HCT116 (cell line): ENCODE results near the gene IFIT3. TPM values are rescaled to one million over a fixed set of nuclear protein-coding genes. Genes with fewer than 3 reads are reported as not detected.

Experiments
- ATAC-seq: fragments of 200-7000 bp; cut with Tn5 transposase; 2 replicates; pipeline ENCODE4 v1.9.1; 2020; ENCODE audit warnings: mild to moderate bottlenecking, moderate library complexity
- BruUV-seq: library from RNA; stranded (reverse); fragments of 400-500 nt; replicated peaks from 2 replicates; lab custom pipeline; 2021; lab: Mats Ljungman, UMichigan
- CTCF ChIA-PET: fragments of 300-600 bp; sonication (Branson Sonifier 250); formaldehyde crosslinking; loops from one replicate; lab custom pipeline; 2021; ENCODE audit warnings: antibody characterized with exemption; lab: Charles Lee
- POLR2A ChIA-PET: fragments of 300-600, 350-600 bp; sonication (Branson Sonifier 250); formaldehyde crosslinking; loops from one replicate; lab custom pipeline; 2021; ENCODE audit warnings: antibody characterized with exemption; lab: Charles Lee
- RAD21 ChIA-PET, 2 experiments: fragments of 300-600 bp; sonication (Branson Sonifier 250); formaldehyde crosslinking; loops; one replicate each; lab custom pipeline; 2023; ENCODE audit warnings: low total read pairs in 2 of 2; ENCODE audit not compliant: uncharacterized antibody in 2 of 2, unreplicated experiment in 2 of 2, low non-redundant PET in 1 of 2; lab: Charles Lee
- DNase-seq: peaks from one replicate; pipeline ENCODE4 v3.0.0-alpha.2; 2010; ENCODE audit warnings: low read depth, low spot score
- H2AFZ ChIP-seq: fragments of 200-600 bp; shearing (Covaris generic), sonication (generic); 2 replicates; pipeline ENCODE4 v1.6.1; 2017; ENCODE audit warnings: low read depth, mixed run types, mixed read lengths, antibody characterized with exemption, low read length; ENCODE audit not compliant: poor library complexity, severe bottlenecking
- H3K27ac ChIP-seq: 2 replicates; pipeline ENCODE4 v1.5.1; 2012; ENCODE audit warnings: low read depth, low read length
- H3K27me3 ChIP-seq: fragments of 200-600 bp; sonication (generic); 2 replicates; pipeline ENCODE4 v1.6.1; 2016; ENCODE audit warnings: mixed run types, low read length, mixed read lengths; ENCODE audit not compliant: insufficient read depth
- H3K36me3 ChIP-seq, 2 experiments: fragments of 200-500 bp in 1 of 2; fragments of 200-600 bp in 1 of 2; sonication (Bioruptor generic) in 1 of 2; sonication (generic) in 1 of 2; 2 replicates each; pipeline versions ENCODE4 v1.5.1 to v1.6.1; 2014 to 2016; ENCODE audit warnings: low read length in 2 of 2, inconsistent platforms in 1 of 2, mixed read lengths in 1 of 2, mixed run types in 1 of 2; ENCODE audit not compliant: insufficient read depth in 2 of 2, control insufficient read depth in 1 of 2
- H3K4me1 ChIP-seq, 2 experiments: fragments of 200-600 bp in 1 of 2; sonication (generic) in 1 of 2; 2 replicates each; pipeline versions ENCODE4 v1.5.1 to v1.6.1; 2012 to 2017; ENCODE audit warnings: low read length in 2 of 2, inconsistent platforms in 1 of 2, mild to moderate bottlenecking in 1 of 2, mixed read lengths in 1 of 2, mixed run types in 1 of 2, moderate library complexity in 1 of 2; ENCODE audit not compliant: insufficient read depth in 2 of 2, control insufficient read depth in 1 of 2
- H3K4me2 ChIP-seq: fragments of 200-600 bp; sonication (generic); 2 replicates; pipeline ENCODE4 v1.6.1; 2017; ENCODE audit warnings: mixed run types, low read length, mixed read lengths
- H3K4me3 ChIP-seq, 2 experiments: fragments of 200-600 bp in 1 of 2; sonication (generic) in 1 of 2; replicated peaks in 1 of 2; 2 replicates each; pipeline ENCODE4 v1.5.1; 2011 to 2016; ENCODE audit warnings: low read length in 2 of 2, control low read depth in 1 of 2, low read depth in 1 of 2, mild to moderate bottlenecking in 1 of 2, mixed read lengths in 1 of 2, mixed run types in 1 of 2
- H3K79me2 ChIP-seq: fragments of 200-600 bp; sonication (generic); 2 replicates; pipeline ENCODE4 v1.6.1; 2017; ENCODE audit warnings: mild to moderate bottlenecking, mixed run types, low read length, moderate library complexity, mixed read lengths; ENCODE audit not compliant: insufficient read depth
- H3K9ac ChIP-seq: fragments of 200-600 bp; sonication (generic); 2 replicates; pipeline ENCODE4 v1.6.1; 2016; ENCODE audit warnings: low read length, mixed read lengths
- H3K9me2 ChIP-seq: fragments of 200-600 bp; sonication (generic), shearing (Covaris generic); 2 replicates; pipeline ENCODE4 v1.6.1; 2017; ENCODE audit warnings: mixed run types, mild to moderate bottlenecking, moderate library complexity; ENCODE audit not compliant: insufficient read depth
- H3K9me3 ChIP-seq, 2 experiments: fragments of 200-500 bp in 1 of 2; fragments of 200-600 bp in 1 of 2; sonication (Bioruptor generic) in 1 of 2; sonication (generic) in 1 of 2; 2 replicates each; pipeline ENCODE4 v1.6.1; 2014 to 2017; ENCODE audit warnings: low read length in 2 of 2, mixed read lengths in 2 of 2, inconsistent platforms in 1 of 2, low read depth in 1 of 2, mild to moderate bottlenecking in 1 of 2, mixed run types in 1 of 2, moderate library complexity in 1 of 2; ENCODE audit not compliant: control insufficient read depth in 1 of 2, insufficient read depth in 1 of 2
- H4K20me1 ChIP-seq: fragments of 200-600 bp; sonication (generic), shearing (Covaris generic); 2 replicates; pipeline ENCODE4 v1.6.1; 2017; ENCODE audit warnings: mixed run types, mild to moderate bottlenecking, moderate library complexity; ENCODE audit not compliant: insufficient read depth
- ATF3 ChIP-seq: IDR thresholded peaks from 2 replicates; pipeline ENCODE4 v1.6.1; 2012
- CTCF ChIP-seq, 3 experiments: fragments of 200-600 bp in 1 of 3; sonication (generic) in 1 of 3; IDR thresholded peaks in 2 of 3; conservative IDR thresholded peaks in 1 of 3; 2 replicates each; pipeline ENCODE4 v1.5.1; 2012 to 2017; ENCODE audit warnings: low read depth in 2 of 3, low read length in 2 of 3, antibody characterized with exemption in 1 of 3, borderline replicate concordance in 1 of 3, control low read depth in 1 of 3, mild to moderate bottlenecking in 1 of 3, mixed read lengths in 1 of 3, mixed run types in 1 of 3, moderate library complexity in 1 of 3; ENCODE audit not compliant: insufficient read depth in 1 of 3
- EGR1 ChIP-seq: IDR thresholded peaks from 2 replicates; pipeline ENCODE4 v1.6.1; 2012; ENCODE audit warnings: low read depth
- ELF1 ChIP-seq: IDR thresholded peaks from 2 replicates; pipeline ENCODE4 v1.6.1; 2012; ENCODE audit warnings: low read depth, borderline replicate concordance
- FOSL1 ChIP-seq: IDR thresholded peaks from 2 replicates; pipeline ENCODE4 v1.6.1; 2012; ENCODE audit warnings: low read depth
- JUND ChIP-seq: IDR thresholded peaks from 2 replicates; pipeline ENCODE4 v1.6.1; 2012
- MAX ChIP-seq: IDR thresholded peaks from 2 replicates; pipeline ENCODE4 v1.6.1; 2012
- POLR2A ChIP-seq: IDR thresholded peaks from 2 replicates; pipeline ENCODE4 v1.7.0; 2011; ENCODE audit warnings: borderline replicate concordance; ENCODE audit not compliant: insufficient read depth, insufficient read length; ENCODE audit errors: extremely low read depth
- POLR2AphosphoS5 ChIP-seq: IDR thresholded peaks from 2 replicates; pipeline ENCODE4 v1.6.1; 2011; ENCODE audit warnings: mild to moderate bottlenecking, low read depth, low read length, moderate library complexity
- RAD21 ChIP-seq: IDR thresholded peaks from 2 replicates; pipeline ENCODE4 v1.6.1; 2012; ENCODE audit warnings: low read depth, mild to moderate bottlenecking
- SIN3A ChIP-seq: IDR thresholded peaks from 2 replicates; pipeline ENCODE4 v1.6.1; 2012; ENCODE audit warnings: low read depth
- SP1 ChIP-seq: IDR thresholded peaks from 2 replicates; pipeline ENCODE4 v1.6.1; 2012; ENCODE audit warnings: low read depth
- SRF ChIP-seq: IDR thresholded peaks from 2 replicates; pipeline ENCODE4 v1.6.1; 2012; ENCODE audit warnings: low read depth
- TCF7L2 ChIP-seq: IDR thresholded peaks from 2 replicates; pipeline ENCODE4 v1.7.0; 2011; ENCODE audit warnings: borderline replicate concordance, inconsistent platforms; ENCODE audit not compliant: insufficient read depth, insufficient read length; ENCODE audit errors: extremely low read depth
- ZBTB33 ChIP-seq: IDR thresholded peaks from 2 replicates; pipeline ENCODE4 v1.6.1; 2011; ENCODE audit warnings: mild to moderate bottlenecking, low read length, moderate library complexity; ENCODE audit not compliant: insufficient replicate concordance; ENCODE audit errors: extremely low read depth
- ZFX ChIP-seq: fragments of 450-650 bp; IDR thresholded peaks from 2 replicates; pipeline ENCODE4 v1.6.1; 2017
- ZNF274 ChIP-seq: fragments of 200-500 bp; sonication (Bioruptor generic); IDR thresholded peaks from 2 replicates; pipeline ENCODE4 v1.6.1; 2014; ENCODE audit warnings: mild to moderate bottlenecking, low read depth, low read length, inconsistent platforms
- intact Hi-C: fragments of 100-400 bp; cut with micrococcal nuclease; formaldehyde crosslinking; loops from 2 replicates; pipeline ENCODE4 v1.10.0; 2022
- total RNA-seq: library from RNA; stranded (reverse); gene quantifications from one replicate; pipeline ENCODE4 v1.2.1, GENCODE V29; 2021; ENCODE audit not compliant: unreplicated experiment

The IFIT3 gene
- total RNA-seq, 1 experiment from 2014 or later: 1.1 TPM

- H3K9ac ChIP-seq: no peak overlapping the region
- ATAC-seq: no peak
- intact Hi-C loops: no loop called here
- BruUV-seq: no TSS peak
- ChIA-PET POLR2A (interaction anchor here (1.3 kb wide), 1 partner anchor 16 kb away, joined by 3 read pairs; the partner anchor contains the start of gene IFIT3), RAD21 (no interaction called here), CTCF (no interaction called here)
- no peaks in the 10 kb centered on the region for H3K4me1 ChIP-seq
- no peaks in the 10 kb centered on the region for H3K36me3 ChIP-seq
- H3K9me2 ChIP-seq: no peaks in the 10 kb centered on the region
- H4K20me1 ChIP-seq: no peaks in the 10 kb centered on the region
- DNase-seq: no peak
- H3K9me3 ChIP-seq: no peaks in the 10 kb centered on the region
- H3K27me3 ChIP-seq: no peaks in the 10 kb centered on the region
- no peak overlapping the region for H3K4me3 ChIP-seq
- no peaks in the 10 kb centered on the region for H3K79me2 ChIP-seq
- no peak overlapping the region for H3K4me2 ChIP-seq
- no peak overlapping the region for H3K27ac ChIP-seq
- TF ChIP-seq MAX (no peak), POLR2AphosphoS5 (no peak), FOSL1 (no peak), POLR2A (no peak)
- no peak overlapping the region for H2AFZ ChIP-seq
Measured at GRCh38 chr10:89343089-89343767, 15.4 kb downstream of the IFIT3 start.

- Histone ChIP-seq H3K9me2 (no peaks in the 10 kb centered on the region), H4K20me1 (no peaks in the 10 kb centered on the region), H3K27ac (no peak overlapping the region), H3K9ac (no peak overlapping the region), H3K27me3 (no peaks in the 10 kb centered on the region), H3K4me1 (no peaks in the 10 kb centered on the region), H3K9me3 (no peaks in the 10 kb centered on the region), H3K79me2 (no peaks in the 10 kb centered on the region), H3K4me3 (no peak overlapping the region), H3K36me3 (no peaks in the 10 kb centered on the region), H2AFZ (no peak overlapping the region), H3K4me2 (no peak overlapping the region)
- ChIA-PET POLR2A (interaction anchor here (1.3 kb wide), 1 partner anchor 17 kb away, joined by 3 read pairs; the partner anchor contains the start of gene IFIT3), CTCF (no interaction called here), RAD21 (no interaction called here)
- intact Hi-C loops: no loop called here
- no peak for DNase-seq
- no TSS peak for BruUV-seq
- ATAC-seq: no peak
- no peak for TF ChIP-seq ELF1
- TF ChIP-seq JUND: no peak
- TF ChIP-seq ZNF274: no peak
- TF ChIP-seq TCF7L2: no peak
- no peak for TF ChIP-seq SP1
- no peak for TF ChIP-seq CTCF (IDR thresholded peaks at IDR 0.05 in 2 of 3, conservative IDR thresholded peaks at IDR 0.05 in 1 of 3; ENCODE audit: borderline replicate concordance in 1 of 3, insufficient read depth in 1 of 3, low read depth in 2 of 3, low read length in 2 of 3)
- TF ChIP-seq FOSL1: no peak
- TF ChIP-seq ATF3: no peak
- TF ChIP-seq SRF: no peak
- TF ChIP-seq ZBTB33: no peak
- no peak for TF ChIP-seq ZFX
- no peak for TF ChIP-seq SIN3A
- no peak for TF ChIP-seq RAD21
- TF ChIP-seq POLR2A: no peak
- no peak for TF ChIP-seq POLR2AphosphoS5
- no peak for TF ChIP-seq EGR1
Measured at GRCh38 chr10:89344156-89344555, 16.4 kb downstream of the IFIT3 start.
